Keratinocyte (primary cell): ENCODE results near the gene ZDHHC3. TPM values are rescaled to one million over a fixed set of nuclear protein-coding genes. Genes with fewer than 3 reads are reported as not detected.

Experiments
- DNase-seq: peaks from one replicate; pipeline ENCODE4 v3.0.0-alpha.2; 2011; ENCODE audit warnings: low read depth, missing footprints, low spot score
- FAIRE-seq: peaks from 2 replicates; lab custom pipeline; 2011; peaks lifted over from hg19 to GRCh38; lab: Jason Lieb, UNC
- H2AFZ ChIP-seq: 2 replicates; pipeline ENCODE4 v1.6.0; 2012; ENCODE audit warnings: low read length, control low read depth, inconsistent platforms; ENCODE audit not compliant: control insufficient read depth
- H3K27ac ChIP-seq: 2 replicates; pipeline ENCODE4 v1.5.1; 2011; ENCODE audit warnings: low read length; ENCODE audit not compliant: control insufficient read depth, insufficient read depth
- H3K27me3 ChIP-seq: 3 replicates; pipeline ENCODE4 v1.6.0; 2011; ENCODE audit warnings: low read length; ENCODE audit not compliant: control insufficient read depth, insufficient read depth; ENCODE audit errors: extremely low read depth
- H3K36me3 ChIP-seq, 2 experiments: 2 replicates in 1 of 2; 3 replicates in 1 of 2; pipeline ENCODE4 v1.5.1; 2011; ENCODE audit warnings: low read length in 2 of 2, mild to moderate bottlenecking in 1 of 2; ENCODE audit not compliant: control insufficient read depth in 2 of 2, insufficient read depth in 2 of 2; ENCODE audit errors: extremely low read depth in 1 of 2
- H3K4me1 ChIP-seq: 3 replicates; pipeline ENCODE4 v1.5.1; 2011; ENCODE audit warnings: low read length; ENCODE audit not compliant: control insufficient read depth, insufficient read depth; ENCODE audit errors: extremely low read depth
- H3K4me2 ChIP-seq: 3 replicates; pipeline ENCODE4 v1.6.0; 2011; ENCODE audit warnings: low read depth, low read length; ENCODE audit not compliant: control insufficient read depth, insufficient read depth; ENCODE audit errors: extremely low read depth
- H3K4me3 ChIP-seq, 3 experiments: fragments of 200-600 bp in 1 of 3; sonication (generic) in 1 of 3; 2 replicates in 2 of 3; 3 replicates in 1 of 3; pipeline ENCODE4 v1.5.1; 2011 to 2016; ENCODE audit warnings: low read length in 3 of 3, mild to moderate bottlenecking in 3 of 3, control low read depth in 2 of 3, inconsistent platforms in 1 of 3, low read depth in 1 of 3, mixed read lengths in 1 of 3, mixed run types in 1 of 3, moderate library complexity in 1 of 3; ENCODE audit not compliant: control insufficient read depth in 2 of 3, insufficient read depth in 2 of 3; ENCODE audit errors: extremely low read depth in 1 of 3
- H3K79me2 ChIP-seq: 2 replicates; pipeline ENCODE4 v1.6.0; 2012; ENCODE audit warnings: low read length; ENCODE audit not compliant: control insufficient read depth, insufficient read depth
- H3K9ac ChIP-seq: 3 replicates; pipeline ENCODE4 v1.6.0; 2011; ENCODE audit warnings: low read length; ENCODE audit not compliant: control insufficient read depth, insufficient read depth; ENCODE audit errors: extremely low read depth
- H3K9me1 ChIP-seq: 3 replicates; pipeline ENCODE4 v1.6.0; 2011; ENCODE audit warnings: low read length; ENCODE audit not compliant: control insufficient read depth, insufficient read depth; ENCODE audit errors: extremely low read depth
- H3K9me3 ChIP-seq: 2 replicates; pipeline ENCODE4 v1.5.1; 2012; ENCODE audit warnings: low read depth, low read length; ENCODE audit not compliant: control insufficient read depth
- H4K20me1 ChIP-seq: 3 replicates; pipeline ENCODE4 v1.6.0; 2011; ENCODE audit warnings: low read length; ENCODE audit not compliant: control insufficient read depth, insufficient read depth; ENCODE audit errors: extremely low read depth
- EZH2 ChIP-seq: IDR thresholded peaks from one replicate; pipeline ENCODE4 v1.6.1; 2012; ENCODE audit warnings: inconsistent platforms, mild to moderate bottlenecking, low read length, moderate library complexity
- dilution Hi-C: fragments of 300-500 bp; cut with MboI; formaldehyde crosslinking; loops from one replicate; pipeline ENCODE4 v1.7.0; 2020; ENCODE audit warnings: low sequenced_read_pairs; ENCODE audit not compliant: extremely low pct_ligation_motif_present
- polyA plus RNA-seq, 5 experiments: library from polyadenylated mRNA; depleted of rRNA in 3 of 5; stranded (reverse) in 3 of 5; stranded (forward) in 1 of 5; unstranded in 1 of 5; fragments of >200 nt; gene quantifications; 1 replicate in 1 of 5; 2 replicates in 3 of 5; 3 replicates in 1 of 5; pipeline versions ENCODE4 v1.2.1 to v1.2.3, GENCODE V29; 2011 to 2012; ENCODE audit warnings: missing spikeins in 2 of 5, low read depth in 1 of 5, low replicate concordance in 1 of 5
- TF ChIP-seq, protein P1 (sequence below), 3 experiments: IDR thresholded peaks in 1 of 3; conservative IDR thresholded peaks in 1 of 3; optimal IDR thresholded peaks in 1 of 3; 2 replicates in 2 of 3; 3 replicates in 1 of 3; pipeline versions ENCODE3 to v1.5.1; 2011; ENCODE audit warnings: low read length in 3 of 3, mild to moderate bottlenecking in 3 of 3, moderate library complexity in 2 of 3, control low read depth in 1 of 3, inconsistent platforms in 1 of 3; ENCODE audit not compliant: insufficient read depth in 2 of 3; ENCODE audit errors: extremely low read depth in 1 of 3

ZDHHC3 gene
- polyA plus RNA-seq, 1 donor (not counting 4 experiments of a cell fraction or from before 2014, with no cell fraction given) = 151 TPM

DNA sequence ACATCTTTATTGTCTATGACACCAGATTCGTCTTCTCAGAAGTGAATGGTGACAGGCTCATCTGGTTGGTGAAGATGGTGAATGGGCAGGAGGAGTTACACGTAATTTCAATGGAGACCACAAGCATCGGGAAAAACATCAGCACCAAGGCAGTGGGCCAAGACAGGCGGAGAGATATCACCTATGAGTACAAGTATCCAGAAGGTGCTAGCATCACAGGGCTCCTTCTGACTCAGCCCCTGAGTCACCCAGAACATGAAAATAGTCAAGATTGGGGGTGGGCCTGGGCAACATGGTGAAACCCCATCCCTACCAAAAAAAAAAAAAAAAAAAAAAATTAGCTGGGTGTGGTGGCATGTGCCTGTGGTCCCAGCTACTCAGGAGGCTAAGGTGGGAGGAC, 69.0 kb downstream of the ZDHHC3 start:
- DNase-seq (no peak), FAIRE-seq (peak; percentile 98)
- no peak overlapping the region for H3K4me3 ChIP-seq
- dilution Hi-C loops = no loop called here
- no peaks in the 10 kb centered on the region for H3K79me2 ChIP-seq
- peaks cover 4% of the 10 kb centered on the region for H3K9me3 ChIP-seq
- H3K36me3 ChIP-seq = no peaks in the 10 kb centered on the region
- no peaks in the 10 kb centered on the region for H4K20me1 ChIP-seq
- TF ChIP-seq EZH2 = no peak
- TF ChIP-seq, protein P1, sequence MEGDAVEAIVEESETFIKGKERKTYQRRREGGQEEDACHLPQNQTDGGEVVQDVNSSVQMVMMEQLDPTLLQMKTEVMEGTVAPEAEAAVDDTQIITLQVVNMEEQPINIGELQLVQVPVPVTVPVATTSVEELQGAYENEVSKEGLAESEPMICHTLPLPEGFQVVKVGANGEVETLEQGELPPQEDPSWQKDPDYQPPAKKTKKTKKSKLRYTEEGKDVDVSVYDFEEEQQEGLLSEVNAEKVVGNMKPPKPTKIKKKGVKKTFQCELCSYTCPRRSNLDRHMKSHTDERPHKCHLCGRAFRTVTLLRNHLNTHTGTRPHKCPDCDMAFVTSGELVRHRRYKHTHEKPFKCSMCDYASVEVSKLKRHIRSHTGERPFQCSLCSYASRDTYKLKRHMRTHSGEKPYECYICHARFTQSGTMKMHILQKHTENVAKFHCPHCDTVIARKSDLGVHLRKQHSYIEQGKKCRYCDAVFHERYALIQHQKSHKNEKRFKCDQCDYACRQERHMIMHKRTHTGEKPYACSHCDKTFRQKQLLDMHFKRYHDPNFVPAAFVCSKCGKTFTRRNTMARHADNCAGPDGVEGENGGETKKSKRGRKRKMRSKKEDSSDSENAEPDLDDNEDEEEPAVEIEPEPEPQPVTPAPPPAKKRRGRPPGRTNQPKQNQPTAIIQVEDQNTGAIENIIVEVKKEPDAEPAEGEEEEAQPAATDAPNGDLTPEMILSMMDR (optimal IDR thresholded peaks at IDR 0.05 in 1 of 3, IDR thresholded peaks at IDR 0.05 in 1 of 3, conservative IDR thresholded peaks at IDR 0.05 in 1 of 3; ENCODE audit: extremely low read depth in 1 of 3, insufficient read depth in 2 of 3, low read length in 3 of 3) = no peak
- no peaks in the 10 kb centered on the region for H3K27me3 ChIP-seq
- H2AFZ ChIP-seq = no peak overlapping the region
- H3K4me1 ChIP-seq = peaks cover 14% of the 10 kb centered on the region
- no peak overlapping the region for H3K4me2 ChIP-seq
- no peaks in the 10 kb centered on the region for H3K9me1 ChIP-seq
- H3K9ac ChIP-seq = no peak overlapping the region
- peak overlapping the region; percentile 39 for H3K27ac ChIP-seq

DNA sequence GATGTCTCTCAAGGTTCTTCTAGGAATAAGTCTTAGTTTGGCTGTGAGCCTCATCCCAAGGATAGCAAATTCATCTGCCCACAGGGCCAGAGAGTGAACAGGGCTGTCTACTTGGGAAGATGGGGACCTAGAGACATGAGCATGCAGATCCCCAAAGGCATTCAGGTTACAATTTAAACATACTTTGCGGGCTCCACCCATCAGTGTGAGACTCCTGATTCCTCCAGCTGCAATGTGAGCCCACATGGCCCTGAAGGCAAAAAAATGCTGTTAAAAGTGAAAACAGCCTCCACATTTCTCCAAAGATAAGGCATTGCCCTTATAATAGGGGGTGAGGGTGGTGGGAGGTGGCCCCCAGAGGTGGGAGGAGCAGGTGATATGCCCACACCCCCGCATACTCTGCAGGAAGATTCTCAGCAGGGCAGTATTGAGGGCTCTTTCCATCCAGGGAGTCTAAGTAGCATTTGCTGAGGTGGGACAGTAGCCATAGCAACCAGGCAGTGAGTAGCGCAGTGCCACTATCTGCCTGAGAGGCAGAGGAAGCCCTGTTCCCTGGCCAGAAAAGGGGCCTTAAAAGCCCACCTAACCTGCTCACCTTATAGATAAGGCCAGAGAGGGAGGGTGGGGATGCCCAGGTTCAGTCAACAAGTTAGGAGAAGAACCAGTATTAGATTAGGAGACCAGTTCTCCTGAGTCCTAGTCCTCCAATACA, 70.4 kb downstream of the ZDHHC3 start:
- no peak overlapping the region for H3K9ac ChIP-seq
- no peaks in the 10 kb centered on the region for H3K79me2 ChIP-seq
- no peak for DNase-seq
- no peaks in the 10 kb centered on the region for H3K27me3 ChIP-seq
- H4K20me1 ChIP-seq = no peaks in the 10 kb centered on the region
- H2AFZ ChIP-seq = no peak overlapping the region
- H3K9me1 ChIP-seq = no peaks in the 10 kb centered on the region
- no peak overlapping the region for H3K4me2 ChIP-seq
- FAIRE-seq = no peak
- peaks cover 2% of the 10 kb centered on the region for H3K9me3 ChIP-seq
- dilution Hi-C loops = no loop called here
- no peak overlapping the region for H3K27ac ChIP-seq
- no peaks in the 10 kb centered on the region for H3K36me3 ChIP-seq
- peaks cover 14% of the 10 kb centered on the region for H3K4me1 ChIP-seq
- H3K4me3 ChIP-seq = no peak overlapping the region
- TF ChIP-seq EZH2 = no peak
- TF ChIP-seq, protein P1 (optimal IDR thresholded peaks at IDR 0.05 in 1 of 3, IDR thresholded peaks at IDR 0.05 in 1 of 3, conservative IDR thresholded peaks at IDR 0.05 in 1 of 3; ENCODE audit: extremely low read depth in 1 of 3, insufficient read depth in 2 of 3, low read length in 3 of 3) = no peak
